Endothelial cell of umbilical vein (primary cell): ENCODE results near the gene GIGYF2. TPM values are rescaled to one million over a fixed set of nuclear protein-coding genes. Genes with fewer than 3 reads are reported as not detected.

ENCODE experiments used
- Bru-seq: library from RNA; stranded (reverse); fragments of 400-500 nt; gene quantifications from one replicate; lab custom pipeline; 2021; lab: Mats Ljungman, UMichigan
- BruChase-seq, 2 experiments: library from RNA; stranded (reverse); fragments of 400-500 nt; gene quantifications; one replicate each; lab custom pipeline; 2021; lab: Mats Ljungman, UMichigan
- BruUV-seq: library from RNA; stranded (reverse); fragments of 400-500 nt; replicated peaks from 2 replicates; lab custom pipeline; 2021; lab: Mats Ljungman, UMichigan
- CTCF ChIA-PET: fragments of 300-600, 350-600 bp; sonication (Branson Sonifier 250); formaldehyde crosslinking; loops from one replicate; lab custom pipeline; 2021; ENCODE audit warnings: antibody characterized with exemption, inconsistent platforms; lab: Charles Lee
- POLR2A ChIA-PET: fragments of 300-600, 350-600 bp; sonication (Branson Sonifier 250); formaldehyde crosslinking; loops from one replicate; lab custom pipeline; 2021; ENCODE audit warnings: antibody characterized with exemption, inconsistent platforms; lab: Charles Lee
- DNase-seq: peaks from one replicate; pipeline ENCODE4 v3.0.0-alpha.2; 2011; ENCODE audit warnings: low read depth, low spot score
- FAIRE-seq: peaks from 2 replicates; lab custom pipeline; 2011; peaks lifted over from hg19 to GRCh38; lab: Jason Lieb, UNC
- H2AFZ ChIP-seq: 2 replicates; pipeline ENCODE4 v1.6.0; 2012; ENCODE audit warnings: low read depth, low read length, control low read depth, inconsistent platforms
- H3K27ac ChIP-seq: 2 replicates; pipeline ENCODE4 v1.5.1; 2011; ENCODE audit warnings: low read depth, mild to moderate bottlenecking, control low read depth, low read length, moderate library complexity; ENCODE audit not compliant: insufficient read depth
- H3K27me3 ChIP-seq, 2 experiments: 2 replicates each; pipeline versions ENCODE4 v1.6.0 to v1.6.1; 2011; ENCODE audit warnings: low read length in 2 of 2, mixed read lengths in 1 of 2; ENCODE audit not compliant: control insufficient read depth in 2 of 2, insufficient read depth in 2 of 2
- H3K36me3 ChIP-seq, 2 experiments: 2 replicates in 1 of 2; 3 replicates in 1 of 2; pipeline ENCODE4 v1.5.1; 2011; ENCODE audit warnings: low read length in 2 of 2, mild to moderate bottlenecking in 1 of 2, moderate library complexity in 1 of 2; ENCODE audit not compliant: control insufficient read depth in 2 of 2, insufficient read depth in 2 of 2; ENCODE audit errors: extremely low read depth in 1 of 2
- H3K4me1 ChIP-seq: 3 replicates; pipeline ENCODE4 v1.5.1; 2011; ENCODE audit warnings: mild to moderate bottlenecking, low read length; ENCODE audit not compliant: control insufficient read depth, insufficient read depth; ENCODE audit errors: extremely low read depth
- H3K4me2 ChIP-seq: 2 replicates; pipeline ENCODE4 v1.6.1; 2011; ENCODE audit warnings: low read length, control low read depth, mixed read lengths; ENCODE audit not compliant: insufficient read depth
- H3K4me3 ChIP-seq, 3 experiments: fragments of 200-600 bp in 1 of 3; sonication (generic), shearing (Covaris generic) in 1 of 3; replicated peaks in 1 of 3; 2 replicates each; pipeline ENCODE4 v1.5.1; 2011 to 2016; ENCODE audit warnings: control low read depth in 3 of 3, low read length in 3 of 3, mild to moderate bottlenecking in 2 of 3, inconsistent platforms in 1 of 3, low read depth in 1 of 3, moderate library complexity in 1 of 3; ENCODE audit not compliant: insufficient read depth in 1 of 3
- H3K79me2 ChIP-seq: 2 replicates; pipeline ENCODE4 v1.6.0; 2012; ENCODE audit warnings: low read length, inconsistent platforms; ENCODE audit not compliant: control insufficient read depth, insufficient read depth
- H3K9ac ChIP-seq: replicated peaks from 2 replicates; pipeline ENCODE3; 2011; ENCODE audit warnings: low read length, control low read depth; ENCODE audit not compliant: insufficient read depth; ENCODE audit errors: extremely low read depth
- H3K9me1 ChIP-seq: replicated peaks from 3 replicates; pipeline ENCODE4 v1.6.0; 2011; ENCODE audit warnings: mild to moderate bottlenecking, low read length; ENCODE audit not compliant: control insufficient read depth, insufficient read depth; ENCODE audit errors: extremely low read depth
- H3K9me3 ChIP-seq: replicated peaks from 2 replicates; pipeline ENCODE4 v1.5.1; 2012; ENCODE audit warnings: low read length, inconsistent platforms; ENCODE audit not compliant: control insufficient read depth, insufficient read depth
- H4K20me1 ChIP-seq: replicated peaks from 2 replicates; pipeline ENCODE3; 2011; ENCODE audit warnings: mild to moderate bottlenecking, low read length; ENCODE audit not compliant: control insufficient read depth, insufficient read depth; ENCODE audit errors: extremely low read depth
- CTCF ChIP-seq, 2 donors: IDR thresholded peaks; 1 replicate in 1 of 2; 2 replicates in 1 of 2; pipeline ENCODE4 v1.5.1; 2011; ENCODE audit warnings: low read length in 2 of 2, mild to moderate bottlenecking in 2 of 2, moderate library complexity in 2 of 2, control low read depth in 1 of 2, inconsistent platforms in 1 of 2, low read depth in 1 of 2; ENCODE audit not compliant: insufficient read depth in 1 of 2; ENCODE audit errors: extremely low read depth in 1 of 2
- EZH2 ChIP-seq: IDR thresholded peaks from 2 replicates; pipeline ENCODE4 v1.6.1; 2012; ENCODE audit warnings: borderline replicate concordance, low read depth, mild to moderate bottlenecking, moderate library complexity, low read length, inconsistent platforms; ENCODE audit not compliant: severe bottlenecking
- FOS ChIP-seq: IDR thresholded peaks from 2 replicates; pipeline ENCODE4 v1.6.1; 2011; ENCODE audit warnings: mild to moderate bottlenecking, low read length, moderate library complexity, borderline replicate concordance; ENCODE audit not compliant: insufficient read depth
- GATA2 ChIP-seq: IDR thresholded peaks from 2 replicates; pipeline ENCODE4 v1.7.0; 2011; ENCODE audit warnings: low read depth, mild to moderate bottlenecking, moderate library complexity, mixed read lengths, low read length; ENCODE audit not compliant: insufficient read length, insufficient read depth
- JUN ChIP-seq: IDR thresholded peaks from 2 replicates; pipeline ENCODE4 v1.6.1; 2011; ENCODE audit warnings: borderline replicate concordance, low read depth; ENCODE audit not compliant: insufficient read length, insufficient read depth
- MAX ChIP-seq: IDR thresholded peaks from 2 replicates; pipeline ENCODE4 v1.6.1; 2011; ENCODE audit not compliant: insufficient read depth, insufficient read length
- MYC ChIP-seq: IDR thresholded peaks from one replicate; pipeline ENCODE4 v1.6.1; 2011; ENCODE audit warnings: mild to moderate bottlenecking, low read depth, low read length
- POLR2A ChIP-seq: IDR thresholded peaks from 2 replicates; pipeline ENCODE4 v1.6.1; 2012; ENCODE audit warnings: low read depth, mild to moderate bottlenecking, control low read depth, low read length
- POLR2AphosphoS5 ChIP-seq: IDR thresholded peaks from 2 replicates; pipeline ENCODE4 v1.6.1; 2012; ENCODE audit warnings: low read depth, mild to moderate bottlenecking, control low read depth, low read length, moderate library complexity; ENCODE audit not compliant: insufficient read depth
- dilution Hi-C: fragments of 300-500 bp; cut with MboI; formaldehyde crosslinking; loops from one replicate; pipeline ENCODE4 v1.15.0; 2019; ENCODE audit warnings: low sequenced_read_pairs; ENCODE audit not compliant: extremely low pct_ligation_motif_present
- intact Hi-C: fragments of 100-400 bp; cut with micrococcal nuclease; formaldehyde crosslinking; loops from one replicate; pipeline ENCODE4 v1.10.0; 2022
- long read RNA-seq: library from polyadenylated mRNA; stranded (forward); transcript quantifications from one replicate; pipeline ENCODE4 v2.0.0, GENCODE V29; 2021
- polyA minus RNA-seq, 3 experiments: library from RNA; depleted of rRNA, polyadenylated mRNA; stranded (reverse); fragments of >200 nt; gene quantifications; 1 replicate in 1 of 3; 2 replicates in 2 of 3; pipeline ENCODE4 v1.2.3, GENCODE V29; 2011
- polyA plus RNA-seq, 4 experiments: library from polyadenylated mRNA; depleted of rRNA in 3 of 4; stranded (reverse) in 3 of 4; unstranded in 1 of 4; fragments of >200 nt; gene quantifications; 2 replicates each; pipeline versions ENCODE4 v1.2.1 to v1.2.3, GENCODE V29; 2011 to 2012; ENCODE audit warnings: missing spikeins in 1 of 4
- total RNA-seq: library from RNA; stranded (reverse); gene quantifications from 2 replicates; pipeline ENCODE4 v1.2.3, GENCODE V29; 2021

The GIGYF2 gene
- total RNA-seq, result 54.2 and 56.4 TPM in 2 replicates
- 22.5 and 22.9 TPM in 2 replicates for polyA plus RNA-seq
- polyA plus RNA-seq (2011; cell fraction: cytosol; rRNA removed), result 14.4 and 17.1 TPM in 2 replicates
- 40.4 and 52.3 TPM in 2 replicates for polyA plus RNA-seq (2011; cell fraction: nucleus; rRNA removed)
- 36.5 and 39.3 TPM in 2 replicates for polyA plus RNA-seq (2012)
- 102 and 105 TPM in 2 replicates for polyA minus RNA-seq
- polyA minus RNA-seq (2011; cell fraction: cytosol; rRNA and poly(A)+ RNA removed), result 19.7 TPM
- 111 and 156 TPM in 2 replicates for polyA minus RNA-seq (2011; cell fraction: nucleus; rRNA and poly(A)+ RNA removed)
- Bru-seq, nascent RNA, result percentile 90 among the genes with signal in this experiment
- BruChase-seq, experiment 1, labeled RNA remaining after a 6-hour chase, result percentile 83 among the genes with signal in this experiment
- percentile 83 among the genes with signal in this experiment for BruChase-seq, experiment 2, labeled RNA remaining after a 2-hour chase
- long read RNA-seq, full-length matches to known transcripts, result 6 of 31 reads
- long read RNA-seq, partial matches to known transcripts, result 3 of 31 reads
- long read RNA-seq, other reads (novel, unspliced or antisense), result 22 of 31 reads

- peak; percentile 98 for DNase-seq
- dilution Hi-C loops (no loop called here), intact Hi-C loops (loop anchor here (1.0 kb wide), 1 partner anchor 554 kb away; the partner anchor contains the start of gene ATG16L1)
- CTCF ChIA-PET, result interaction anchor here (0.9 kb wide), 1 partner anchor 64 kb away, joined by 3 read pairs; the partner anchor contains the start of gene EFHD1
- H3K9me1 ChIP-seq, result no peaks in the 10 kb centered on the region
- TF ChIP-seq FOS, result peak; percentile 9
- peak; percentile 82 for TF ChIP-seq POLR2AphosphoS5
- TF ChIP-seq MYC, result peak; percentile 63
- no peak for TF ChIP-seq EZH2
- TF ChIP-seq POLR2A, result peak; percentile 89
- no peak for TF ChIP-seq CTCF (IDR thresholded peaks at IDR 0.05; ENCODE audit: extremely low read depth in 1 of 2, insufficient read depth in 1 of 2, low read depth in 1 of 2, low read length in 2 of 2)
- no peak for TF ChIP-seq GATA2
- peak; percentile 83 for TF ChIP-seq MAX
- no peak for TF ChIP-seq JUN
- peaks cover 50% of the 10 kb centered on the region for H3K79me2 ChIP-seq
- no peaks in the 10 kb centered on the region for H4K20me1 ChIP-seq
- no peaks in the 10 kb centered on the region for H3K9me3 ChIP-seq
- H3K27me3 ChIP-seq, result peaks cover 0 to 2% of the 10 kb centered on the region in 2 experiments
- POLR2A ChIA-PET, result no interaction called here
- peak within 1 kb of the TSS; percentile 72 for H3K4me2 ChIP-seq
- FAIRE-seq, result peak; percentile 80
- H3K9ac ChIP-seq, result peak within 1 kb of the TSS; percentile 92
- H3K36me3 ChIP-seq, result no peaks in the 10 kb centered on the region
- peak within 1 kb of the TSS; percentile 86 for H2AFZ ChIP-seq
- peak within 1 kb of the TSS; percentile 39 to 98 (median 80) for H3K4me3 ChIP-seq
- no TSS peak for BruUV-seq
- peaks cover 19% of the 10 kb centered on the region for H3K4me1 ChIP-seq
- peak within 1 kb of the TSS; percentile 68 for H3K27ac ChIP-seq
These were observed at the start of gene GIGYF2 for GRCh38 chr2:232697059-232697806. TSS of gene GIGYF2 (plus strand) at chr2:232697331. CDS start at chr2:232735198, 37,867 bp downstream.
